ENCODE data around the gene NOL12.

NOL12 gene

DNA sequence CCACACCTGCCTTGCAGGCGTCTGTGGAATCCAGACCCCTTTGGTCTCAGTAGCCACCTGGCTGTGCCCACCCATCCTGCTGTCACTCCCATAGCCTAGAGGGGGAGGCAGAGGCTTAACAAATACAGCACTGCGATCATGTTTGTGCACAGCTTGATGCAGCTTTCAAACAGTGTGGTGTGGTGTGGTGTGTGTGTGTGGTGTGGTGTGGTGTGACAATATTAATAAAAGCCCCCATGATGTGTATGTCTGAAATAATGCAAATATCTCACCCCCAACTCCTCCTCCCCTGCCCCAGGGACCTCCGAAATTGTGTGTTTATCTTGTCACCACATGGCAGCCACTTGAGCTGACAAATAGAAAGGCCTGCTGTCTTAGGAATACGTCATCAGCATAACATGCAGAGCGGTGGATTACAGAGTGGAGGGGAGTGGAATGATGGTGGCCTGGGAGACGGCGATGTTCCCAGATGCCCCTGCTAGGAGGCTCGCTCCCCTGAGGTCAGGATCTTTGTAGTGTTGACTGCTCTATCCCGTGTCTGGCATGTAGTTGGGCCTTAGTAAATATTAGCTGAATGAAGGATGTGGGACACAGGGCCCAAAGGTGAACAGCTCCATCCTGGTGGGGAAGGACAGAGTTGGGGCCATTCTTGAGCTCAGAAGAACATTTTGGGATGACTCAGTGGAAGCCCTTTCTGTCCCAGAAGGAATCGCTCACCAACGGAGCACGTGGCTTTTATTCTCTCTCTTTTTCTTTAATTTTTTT, 24.8 kb upstream of the NOL12 start:
- no peak overlapping the region for H3K27ac ChIP-seq (ENCODE audit: low read length)
- no peak overlapping the region for H3K4me3 ChIP-seq (ENCODE audit: low read length)
- peaks cover 16% of the 10 kb centered on the region; the same call in 1 of the 2 replicates for H3K36me3 ChIP-seq (ENCODE audit: insufficient read depth, low read depth, low read length)
- no peaks in the 10 kb centered on the region for H3K9me3 ChIP-seq (ENCODE audit: insufficient read depth, low read depth, low read length)
- 0 out of 2 replicates have a peak, but pooled peaks cover 4% of the 10 kb centered on the region for H3K4me1 ChIP-seq (ENCODE audit: insufficient read depth, low read length)
- H3K27me3 ChIP-seq (ENCODE audit: insufficient read depth, low read length) = no peaks in the 10 kb centered on the region
- H3K9ac ChIP-seq (ENCODE audit: low read depth, low read length) = no peak overlapping the region

DNA sequence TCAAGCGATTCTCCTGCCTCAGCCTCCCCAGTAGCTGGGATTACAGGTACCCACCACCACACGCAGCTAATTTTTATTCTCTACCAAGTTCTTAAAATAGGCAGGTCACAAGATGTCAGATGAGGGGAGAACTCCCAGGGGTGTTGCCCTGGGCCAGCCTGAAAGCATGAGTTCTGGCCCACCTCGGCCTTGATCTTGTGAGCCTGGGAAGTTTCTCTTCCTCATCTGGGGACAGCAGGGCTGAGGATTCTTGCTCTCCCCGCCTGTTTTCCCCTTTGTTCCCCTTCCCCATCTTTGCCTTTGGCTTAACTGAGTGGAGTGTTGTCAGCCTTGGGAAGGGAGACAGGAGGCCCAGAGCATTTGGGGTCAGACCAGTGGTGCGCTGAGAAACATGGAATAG, 24.1 kb upstream of the NOL12 start:
- Histone ChIP-seq H3K4me3 (ENCODE audit: low read length) (no peak overlapping the region), H3K27me3 (ENCODE audit: insufficient read depth, low read length) (no peaks in the 10 kb centered on the region), H3K9ac (ENCODE audit: low read depth, low read length) (no peak overlapping the region), H3K36me3 (ENCODE audit: insufficient read depth, low read depth, low read length) (peaks cover 23% of the 10 kb centered on the region; the same call in 1 of the 2 replicates), H3K9me3 (ENCODE audit: insufficient read depth, low read depth, low read length) (no peaks in the 10 kb centered on the region), H3K27ac (ENCODE audit: low read length) (no peak overlapping the region), H3K4me1 (ENCODE audit: insufficient read depth, low read length) (0 out of 2 replicates have a peak, but pooled peaks cover 4% of the 10 kb centered on the region)

DNA sequence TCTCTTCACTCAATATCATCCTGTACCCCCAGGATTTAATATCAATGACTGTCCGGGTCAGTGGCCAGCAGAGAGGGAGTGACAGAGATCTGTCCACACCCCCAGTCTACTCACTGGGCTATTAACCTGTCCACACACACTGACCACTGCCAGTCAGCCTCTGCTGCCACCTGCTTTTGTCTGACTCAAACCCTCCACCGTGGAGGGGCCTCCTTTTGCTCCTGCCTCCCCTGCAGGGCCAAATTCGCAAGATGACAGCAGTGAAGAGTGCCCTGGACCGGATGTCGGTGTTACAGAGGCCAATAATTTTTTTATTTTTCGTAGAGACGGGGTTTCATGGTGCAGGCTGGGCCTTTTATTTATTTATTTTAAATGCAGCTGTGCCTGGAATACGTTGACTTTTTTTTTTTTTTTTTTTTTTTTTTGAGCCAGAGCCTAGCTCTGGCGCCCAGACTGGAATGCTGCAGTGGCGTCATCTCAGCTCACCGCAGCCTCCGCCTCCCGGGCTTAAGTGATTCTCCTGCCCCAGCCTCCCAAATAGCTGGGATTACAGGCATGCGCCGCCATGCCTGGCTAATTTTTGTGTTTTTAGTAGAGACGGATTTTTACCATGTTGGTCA, 22.5 kb upstream of the NOL12 start:
- H3K4me1 ChIP-seq (ENCODE audit: insufficient read depth, low read length) = peaks cover 4% of the 10 kb centered on the region; the same call in 1 of the 2 replicates
- no peak overlapping the region for H3K9ac ChIP-seq (ENCODE audit: low read depth, low read length)
- no peak overlapping the region for H3K27ac ChIP-seq (ENCODE audit: low read length)
- no peaks in the 10 kb centered on the region for H3K9me3 ChIP-seq (ENCODE audit: insufficient read depth, low read depth, low read length)
- H3K27me3 ChIP-seq (ENCODE audit: insufficient read depth, low read length) = no peaks in the 10 kb centered on the region
- H3K4me3 ChIP-seq (ENCODE audit: low read length) = no peak overlapping the region
- peaks cover 26% of the 10 kb centered on the region; the same call in 1 of the 2 replicates for H3K36me3 ChIP-seq (ENCODE audit: insufficient read depth, low read depth, low read length)

DNA sequence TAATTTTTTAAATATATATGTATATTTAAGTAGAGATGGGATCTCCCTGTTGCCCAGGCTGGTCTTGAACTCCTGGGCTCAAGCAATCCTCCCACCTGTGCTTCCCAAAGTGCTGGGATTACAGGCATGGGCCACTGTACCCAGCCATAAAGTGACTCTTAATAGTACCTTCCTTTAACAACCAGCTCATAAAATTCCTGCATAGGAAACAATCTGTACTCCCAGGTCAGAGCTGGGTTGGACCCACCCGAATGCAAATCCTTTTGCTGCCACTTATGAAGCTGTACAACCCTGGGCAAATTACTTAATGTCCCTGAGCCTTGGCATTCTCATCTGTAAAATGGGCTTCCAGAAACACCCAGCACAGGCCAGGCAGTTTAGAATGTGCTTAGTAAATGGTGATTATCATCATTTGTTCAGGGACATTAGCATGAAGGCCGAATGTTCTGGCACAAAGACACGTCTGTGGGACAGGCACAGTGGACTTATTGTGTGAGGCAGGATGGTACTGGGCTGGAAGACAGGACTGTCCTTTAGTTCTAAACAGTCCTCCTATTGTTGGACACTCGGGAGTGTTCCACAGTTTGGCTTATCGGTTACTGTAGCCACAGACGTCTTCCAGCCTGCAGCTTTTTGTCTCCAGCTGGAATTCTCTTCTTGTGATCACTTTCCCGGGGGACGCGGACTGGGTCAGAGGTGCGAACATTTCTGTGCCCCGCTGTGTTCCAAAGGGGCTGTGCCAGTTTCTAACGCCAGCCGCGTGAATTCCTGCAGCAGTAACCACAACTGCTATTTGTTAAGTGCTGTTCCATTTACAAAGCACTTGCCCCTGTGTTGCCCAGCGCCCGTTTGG, 21.7 kb upstream of the NOL12 start:
- Histone ChIP-seq H3K36me3 (ENCODE audit: insufficient read depth, low read depth, low read length) (peaks cover 26% of the 10 kb centered on the region; the same call in 1 of the 2 replicates), H3K9me3 (ENCODE audit: insufficient read depth, low read depth, low read length) (no peaks in the 10 kb centered on the region), H3K27me3 (ENCODE audit: insufficient read depth, low read length) (no peaks in the 10 kb centered on the region), H3K4me1 (ENCODE audit: insufficient read depth, low read length) (peaks cover 3% of the 10 kb centered on the region; the same call in 1 of the 2 replicates), H3K27ac (ENCODE audit: low read length) (no peak overlapping the region), H3K9ac (ENCODE audit: low read depth, low read length) (no peak overlapping the region), H3K4me3 (ENCODE audit: low read length) (no peak overlapping the region)

DNA sequence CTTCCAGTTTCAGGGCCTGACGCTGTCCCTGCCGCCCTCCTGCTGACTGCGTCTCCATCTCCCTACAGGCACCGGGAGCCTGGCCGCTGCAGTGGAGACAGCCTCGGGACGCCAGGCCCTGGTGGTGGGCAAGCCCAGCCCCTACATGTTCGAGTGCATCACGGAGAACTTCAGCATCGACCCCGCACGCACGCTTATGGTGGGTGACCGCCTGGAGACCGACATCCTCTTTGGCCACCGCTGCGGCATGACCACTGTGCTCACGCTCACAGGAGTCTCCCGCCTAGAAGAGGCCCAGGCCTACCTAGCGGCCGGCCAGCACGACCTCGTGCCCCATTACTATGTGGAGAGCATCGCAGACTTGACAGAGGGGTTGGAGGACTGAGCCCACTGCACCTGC, 20.7 kb upstream of the NOL12 start:
- Histone ChIP-seq H3K27ac (ENCODE audit: low read length) (no peak overlapping the region), H3K36me3 (ENCODE audit: insufficient read depth, low read depth, low read length) (peaks cover 26% of the 10 kb centered on the region; the same call in 1 of the 2 replicates), H3K4me1 (ENCODE audit: insufficient read depth, low read length) (no peaks in the 10 kb centered on the region; the same call in 1 of the 2 replicates), H3K4me3 (ENCODE audit: low read length) (no peak overlapping the region), H3K9ac (ENCODE audit: low read depth, low read length) (no peak overlapping the region), H3K9me3 (ENCODE audit: insufficient read depth, low read depth, low read length) (no peaks in the 10 kb centered on the region), H3K27me3 (ENCODE audit: insufficient read depth, low read length) (no peaks in the 10 kb centered on the region)

DNA sequence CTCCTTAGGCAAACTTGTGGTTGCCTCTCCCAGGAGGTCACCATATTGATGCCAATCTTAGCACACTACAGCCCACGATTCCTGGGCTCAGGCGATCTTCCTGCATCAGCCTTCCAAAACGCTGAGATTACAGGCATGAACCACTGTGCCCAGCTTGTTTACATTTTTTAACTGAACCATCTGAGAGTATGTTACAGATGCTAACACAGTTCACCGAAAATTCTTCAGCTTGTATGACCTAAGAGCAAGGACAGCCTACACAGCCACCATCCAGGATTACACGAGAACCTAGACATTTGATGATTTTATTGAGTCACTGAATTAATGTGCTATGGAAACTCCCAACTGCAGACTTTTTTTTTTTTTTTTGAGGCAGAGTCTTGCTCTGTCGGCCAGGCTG, 16.6 kb upstream of the NOL12 start:
- Histone ChIP-seq H3K36me3 (ENCODE audit: insufficient read depth, low read depth, low read length) (peaks cover 26% of the 10 kb centered on the region; the same call in 1 of the 2 replicates), H3K27me3 (ENCODE audit: insufficient read depth, low read length) (no peaks in the 10 kb centered on the region), H3K27ac (ENCODE audit: low read length) (no peak overlapping the region), H3K4me3 (ENCODE audit: low read length) (no peak overlapping the region), H3K9ac (ENCODE audit: low read depth, low read length) (no peak overlapping the region), H3K4me1 (ENCODE audit: insufficient read depth, low read length) (no peaks in the 10 kb centered on the region; the same call in 1 of the 2 replicates), H3K9me3 (ENCODE audit: insufficient read depth, low read depth, low read length) (no peaks in the 10 kb centered on the region)

DNA sequence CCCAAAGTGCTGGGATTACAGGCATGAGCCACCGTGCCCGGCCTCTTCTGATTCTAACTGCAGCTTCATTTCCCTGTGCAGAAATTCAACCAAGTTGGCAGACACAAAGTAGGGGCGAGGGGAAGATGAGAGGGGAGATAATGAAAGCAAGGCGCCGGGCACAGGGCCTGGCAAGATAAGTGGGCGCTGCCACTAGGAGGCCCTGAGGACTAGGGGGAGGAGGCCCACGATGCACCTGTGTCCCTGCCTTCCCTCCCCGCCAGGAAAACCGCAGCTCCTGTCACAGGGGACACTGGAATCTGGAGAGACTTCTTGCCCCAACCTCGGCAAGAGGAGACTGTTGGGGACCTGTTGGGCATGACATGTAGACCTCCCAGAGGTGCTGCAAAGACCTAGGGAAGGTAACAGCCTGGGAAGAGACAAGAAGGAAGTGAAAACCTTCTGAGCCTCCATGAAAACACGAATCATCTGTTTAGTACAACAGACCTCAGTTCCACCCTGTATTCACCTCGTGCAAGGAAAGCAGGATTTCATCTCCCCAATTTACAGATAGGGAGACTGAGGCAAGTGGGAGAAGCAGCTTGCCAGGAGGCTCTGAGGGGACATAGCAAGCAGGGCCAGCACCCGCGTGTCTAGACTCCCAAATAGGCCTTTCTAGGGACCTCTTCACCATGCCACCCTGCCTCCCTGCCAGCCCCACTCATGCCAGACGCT, 13.8 kb upstream of the NOL12 start:
- H3K9me3 ChIP-seq (ENCODE audit: insufficient read depth, low read depth, low read length) = no peaks in the 10 kb centered on the region

DNA sequence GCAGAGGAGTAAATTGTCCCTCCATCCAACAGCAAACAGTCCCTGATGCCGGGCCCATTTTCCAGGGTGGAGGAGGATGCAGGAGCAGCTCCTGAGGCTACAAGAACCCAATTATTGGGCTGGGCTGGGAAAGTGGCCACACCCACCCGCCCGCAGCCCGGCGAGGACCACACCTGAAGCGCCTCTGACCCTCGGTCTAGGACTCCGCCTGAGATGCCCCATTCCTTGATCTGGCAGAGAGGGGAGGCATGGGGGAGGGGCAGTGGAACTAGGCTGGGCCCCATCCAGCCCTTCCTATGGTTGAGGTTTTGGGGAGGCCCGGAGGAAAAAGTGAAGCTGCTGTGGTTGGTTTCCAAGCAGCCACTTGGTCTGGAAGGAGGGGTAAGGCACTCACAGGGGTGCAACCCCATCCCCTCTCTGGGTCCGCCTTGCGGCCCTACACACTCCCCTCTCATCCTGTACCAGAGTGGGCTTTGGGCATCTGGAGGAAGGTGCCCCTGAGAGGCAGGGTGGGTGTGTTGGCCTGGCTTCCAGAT, 13.2 kb upstream of the NOL12 start:
- Histone ChIP-seq H3K27ac (ENCODE audit: low read length) (no peak overlapping the region), H3K4me3 (ENCODE audit: low read length) (no peak overlapping the region), H3K4me1 (ENCODE audit: insufficient read depth, low read length) (peaks cover 4% of the 10 kb centered on the region; the same call in 1 of the 2 replicates), H3K36me3 (ENCODE audit: insufficient read depth, low read depth, low read length) (no peaks in the 10 kb centered on the region), H3K9me3 (ENCODE audit: insufficient read depth, low read depth, low read length) (no peaks in the 10 kb centered on the region), H3K9ac (ENCODE audit: low read depth, low read length) (no peak overlapping the region), H3K27me3 (ENCODE audit: insufficient read depth, low read length) (peaks cover 18% of the 10 kb centered on the region; the same call in 1 of the 2 replicates)

More for the DNA sequence above, 13.8 kb upstream of the NOL12 start:
- no peak overlapping the region for H3K27ac ChIP-seq (ENCODE audit: low read length)
- H3K9ac ChIP-seq (ENCODE audit: low read depth, low read length) = no peak overlapping the region
- no peaks in the 10 kb centered on the region for H3K36me3 ChIP-seq (ENCODE audit: insufficient read depth, low read depth, low read length)
- no peak overlapping the region for H3K4me3 ChIP-seq (ENCODE audit: low read length)
- peaks cover 18% of the 10 kb centered on the region; the same call in 1 of the 2 replicates for H3K27me3 ChIP-seq (ENCODE audit: insufficient read depth, low read length)
- peaks cover 4% of the 10 kb centered on the region; the same call in 1 of the 2 replicates for H3K4me1 ChIP-seq (ENCODE audit: insufficient read depth, low read length)

DNA sequence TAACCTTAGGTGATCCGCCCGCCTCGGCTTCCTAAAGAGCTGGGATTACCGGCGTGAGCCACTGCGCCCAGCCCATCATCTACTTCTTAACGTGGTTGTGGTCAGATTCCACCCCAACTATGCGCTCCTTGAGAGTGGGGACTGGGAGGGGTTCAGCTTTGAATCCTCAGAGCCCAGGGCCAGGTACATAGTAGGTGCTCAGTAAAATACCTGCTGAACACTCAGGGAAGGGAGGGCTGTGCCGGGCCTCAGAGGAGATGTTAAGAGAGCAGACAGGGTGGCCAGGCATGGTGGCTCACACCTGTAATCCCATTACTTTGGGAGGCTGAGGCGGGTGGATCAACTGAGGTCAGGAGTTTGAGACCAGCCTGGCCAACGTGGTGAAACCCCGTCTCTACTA, 11.9 kb upstream of the NOL12 start:
- H3K9ac ChIP-seq (ENCODE audit: low read depth, low read length) = no peak overlapping the region
- H3K4me3 ChIP-seq (ENCODE audit: low read length) = no peak overlapping the region
- H3K4me1 ChIP-seq (ENCODE audit: insufficient read depth, low read length) = peaks cover 4% of the 10 kb centered on the region; the same call in 1 of the 2 replicates
- H3K9me3 ChIP-seq (ENCODE audit: insufficient read depth, low read depth, low read length) = no peaks in the 10 kb centered on the region
- H3K27me3 ChIP-seq (ENCODE audit: insufficient read depth, low read length) = peaks cover 18% of the 10 kb centered on the region; the same call in 1 of the 2 replicates
- H3K27ac ChIP-seq (ENCODE audit: low read length) = no peak overlapping the region
- no peaks in the 10 kb centered on the region for H3K36me3 ChIP-seq (ENCODE audit: insufficient read depth, low read depth, low read length)

DNA sequence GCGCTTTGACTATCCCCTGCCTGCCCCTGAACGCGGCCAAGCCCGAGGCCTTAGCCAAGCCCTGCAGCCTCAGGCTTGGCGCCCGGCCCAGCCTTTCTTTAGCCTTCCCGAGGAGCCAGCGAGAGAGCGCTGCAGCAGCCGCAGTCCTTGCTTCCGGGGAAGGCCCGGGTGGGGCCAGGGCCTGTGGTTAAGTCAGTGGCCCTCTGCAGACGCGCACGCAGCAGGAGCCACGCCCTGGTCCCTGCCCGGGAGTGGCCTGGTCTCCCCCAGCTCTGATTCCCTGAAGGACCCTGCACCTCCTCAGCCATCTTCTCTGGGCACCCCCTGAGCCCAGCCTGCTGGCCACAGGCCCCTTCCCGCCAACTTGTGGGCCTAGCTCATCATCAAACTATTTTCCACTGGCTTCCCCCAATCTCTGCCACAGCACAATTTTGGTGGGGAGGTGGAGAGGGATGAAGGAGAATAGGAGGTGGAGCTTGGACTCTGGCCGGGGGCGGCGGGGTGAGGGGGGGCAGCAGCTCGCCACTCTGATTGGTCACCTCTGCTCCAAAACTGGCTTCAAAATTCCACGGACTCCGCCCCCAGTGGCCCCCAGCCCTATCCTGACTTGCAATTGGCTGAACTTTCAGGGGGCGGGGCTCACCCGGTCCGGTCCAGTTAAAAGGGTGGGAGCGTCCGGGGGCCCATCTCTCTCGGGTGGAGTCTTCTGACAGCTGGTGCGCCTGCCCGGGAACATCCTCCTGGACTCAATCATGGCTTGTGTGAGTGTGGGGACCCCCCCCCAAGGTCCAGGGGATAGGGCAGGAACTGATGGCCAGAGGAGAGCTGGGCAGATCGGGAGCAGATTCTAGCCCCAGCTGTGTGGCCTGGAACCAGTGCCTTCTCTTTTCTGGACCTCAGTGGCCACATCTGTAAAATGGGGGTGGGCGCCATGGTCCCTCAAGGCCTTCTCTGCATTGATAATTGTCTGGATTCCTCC, 10.9 kb upstream of the NOL12 start, which contains the start of gene LGALS1:
Gene LGALS1 (plus strand): TSS at position 686 of the 979 bp plus-strand sequence. CDS start 67 bp downstream, at position 753.
- H3K27me3 ChIP-seq (ENCODE audit: insufficient read depth, low read length) = peaks cover 18% of the 10 kb centered on the region; the same call in 1 of the 2 replicates
- no peaks in the 10 kb centered on the region for H3K36me3 ChIP-seq (ENCODE audit: insufficient read depth, low read depth, low read length)
- peak within 1 kb of the TSS; percentile 63; the same call in 1 of the 2 replicates for H3K4me3 ChIP-seq (ENCODE audit: low read length)
- H3K9me3 ChIP-seq (ENCODE audit: insufficient read depth, low read depth, low read length) = no peaks in the 10 kb centered on the region
- no peak within 1 kb of the TSS for H3K27ac ChIP-seq (ENCODE audit: low read length)
- H3K9ac ChIP-seq (ENCODE audit: low read depth, low read length) = peak within 1 kb of the TSS; percentile 16; the same call in 1 of the 2 replicates
- peaks cover 4% of the 10 kb centered on the region; the same call in 1 of the 2 replicates for H3K4me1 ChIP-seq (ENCODE audit: insufficient read depth, low read length)

Measured in iPS-20b (cell line).